H1 (cell line): ENCODE results near the gene GP9. TPM values are rescaled to one million over a fixed set of nuclear protein-coding genes. Genes with fewer than 3 reads are reported as not detected.

Source experiments
- CTCF ChIA-PET: fragments of 300-600 bp; sonication (Branson Sonifier 250); formaldehyde crosslinking; loops from one replicate; lab custom pipeline; 2021; ENCODE audit not compliant: partially characterized antibody; lab: Charles Lee
- POLR2A ChIA-PET: fragments of 300-600 bp; sonication (Branson Sonifier 250); formaldehyde crosslinking; loops from one replicate; lab custom pipeline; 2021; ENCODE audit warnings: inconsistent platforms; ENCODE audit not compliant: partially characterized antibody; lab: Charles Lee
- DNase-seq, 2 experiments: peaks; one replicate each; pipeline versions ENCODE4 v3.0.0 to v3.0.0-alpha.2; 2010 to 2022; ENCODE audit warnings: low spot score in 2 of 2, low read depth in 1 of 2, mixed read lengths in 1 of 2
- FAIRE-seq: peaks from 2 replicates; lab custom pipeline; 2011; peaks lifted over from hg19 to GRCh38; lab: Jason Lieb, UNC
- H2AFZ ChIP-seq: 2 replicates; pipeline ENCODE4 v1.8.1; 2012; ENCODE audit warnings: low read length, inconsistent platforms
- H2AK5ac ChIP-seq: 2 replicates; pipeline ENCODE4 v1.6.1; 2013; ENCODE audit warnings: low read depth, low read length
- H2BK120ac ChIP-seq: replicated peaks from 2 replicates; pipeline ENCODE3; 2013; ENCODE audit warnings: low read depth, low read length, inconsistent platforms
- H2BK12ac ChIP-seq: 2 replicates; pipeline ENCODE4 v1.6.1; 2013; ENCODE audit warnings: low read depth, low read length
- H2BK15ac ChIP-seq: 2 replicates; pipeline ENCODE4 v1.6.1; 2013; ENCODE audit warnings: low read length
- H2BK20ac ChIP-seq: 2 replicates; pipeline ENCODE4 v1.6.1; 2013; ENCODE audit warnings: low read length
- H2BK5ac ChIP-seq: 2 replicates; pipeline ENCODE4 v1.6.1; 2013; ENCODE audit warnings: low read depth, low read length
- H3K14ac ChIP-seq: 2 replicates; pipeline ENCODE4 v1.6.1; 2013; ENCODE audit warnings: inconsistent platforms; ENCODE audit not compliant: insufficient read length
- H3K18ac ChIP-seq: 2 replicates; pipeline ENCODE4 v1.6.1; 2013; ENCODE audit warnings: low read length; ENCODE audit errors: extremely low read depth
- H3K23ac ChIP-seq: 2 replicates; pipeline ENCODE4 v1.6.1; 2013; ENCODE audit warnings: inconsistent platforms; ENCODE audit not compliant: insufficient read length
- H3K23me2 ChIP-seq: 2 replicates; pipeline ENCODE4 v1.6.1; 2013; ENCODE audit warnings: low read depth, low read length
- H3K27ac ChIP-seq: 2 replicates; pipeline ENCODE4 v1.6.1; 2011; ENCODE audit warnings: low read depth, low read length, inconsistent platforms
- H3K27me3 ChIP-seq, 4 experiments: replicated peaks in 1 of 4; 1 replicate in 1 of 4; 2 replicates in 3 of 4; pipeline versions ENCODE4 v1.6.1 to v1.8.1; 2011 to 2013; ENCODE audit warnings: low read length in 3 of 4, mild to moderate bottlenecking in 3 of 4, inconsistent platforms in 2 of 4, mixed read lengths in 2 of 4, moderate library complexity in 1 of 4; ENCODE audit not compliant: control insufficient read depth in 3 of 4, insufficient read depth in 3 of 4; ENCODE audit errors: extremely low read depth in 1 of 4
- H3K36me3 ChIP-seq, 4 experiments: 2 replicates each; pipeline versions ENCODE4 v1.6.1 to v1.8.1; 2011 to 2013; ENCODE audit warnings: mild to moderate bottlenecking in 4 of 4, low read length in 3 of 4, moderate library complexity in 2 of 4, control low read depth in 1 of 4, inconsistent platforms in 1 of 4; ENCODE audit not compliant: insufficient read depth in 4 of 4, control insufficient read depth in 2 of 4
- H3K4ac ChIP-seq: replicated peaks from 2 replicates; pipeline ENCODE3; 2013; ENCODE audit warnings: low read length, low read depth, mixed read lengths, inconsistent platforms; ENCODE audit not compliant: insufficient read length
- H3K4me1 ChIP-seq, 4 experiments: replicated peaks in 1 of 4; 1 replicate in 1 of 4; 2 replicates in 3 of 4; pipeline versions ENCODE4 v1.6.1 to v1.8.1; 2011 to 2013; ENCODE audit warnings: low read length in 3 of 4, inconsistent platforms in 2 of 4, mixed read lengths in 1 of 4; ENCODE audit not compliant: insufficient read depth in 4 of 4, control insufficient read depth in 3 of 4
- H3K4me2 ChIP-seq, 2 experiments: 2 replicates each; pipeline versions ENCODE4 v1.6.1 to v1.8.1; 2011 to 2013; ENCODE audit warnings: low read depth in 2 of 2, low read length in 2 of 2, control low read depth in 1 of 2, inconsistent platforms in 1 of 2, mild to moderate bottlenecking in 1 of 2; ENCODE audit not compliant: insufficient read depth in 1 of 2
- H3K4me3 ChIP-seq, 4 experiments: fragments of 200-600, 300-600 bp in 1 of 4; sonication (generic), shearing (Covaris generic), sonication (Bioruptor Twin) in 1 of 4; 2 replicates each; pipeline versions ENCODE4 v1.5.1 to v1.8.1; 2011 to 2016; ENCODE audit warnings: low read length in 4 of 4, low read depth in 3 of 4, control low read depth in 2 of 4, inconsistent platforms in 2 of 4, mild to moderate bottlenecking in 2 of 4, mixed read lengths in 1 of 4, moderate library complexity in 1 of 4; ENCODE audit not compliant: insufficient read depth in 2 of 4; ENCODE audit errors: extremely low read depth in 1 of 4
- H3K56ac ChIP-seq: replicated peaks from 2 replicates; pipeline ENCODE3; 2013; ENCODE audit warnings: low read depth, mild to moderate bottlenecking, mixed read lengths, low read length, inconsistent platforms; ENCODE audit not compliant: insufficient read length
- H3K79me1 ChIP-seq: 2 replicates; pipeline ENCODE4 v1.6.1; 2013; ENCODE audit warnings: low read depth, low read length, control low read depth
- H3K79me2 ChIP-seq, 2 experiments: 2 replicates each; pipeline versions ENCODE4 v1.6.1 to v1.8.1; 2012 to 2013; ENCODE audit warnings: low read length in 2 of 2, mild to moderate bottlenecking in 2 of 2, inconsistent platforms in 1 of 2; ENCODE audit not compliant: insufficient read depth in 2 of 2, control insufficient read depth in 1 of 2
- H3K9ac ChIP-seq, 4 experiments: replicated peaks in 1 of 4; 1 replicate in 1 of 4; 2 replicates in 3 of 4; pipeline versions ENCODE4 v1.6.1 to v1.8.1; 2011 to 2013; ENCODE audit warnings: low read depth in 3 of 4, low read length in 3 of 4, control low read depth in 2 of 4, mild to moderate bottlenecking in 2 of 4, moderate library complexity in 2 of 4, inconsistent platforms in 1 of 4; ENCODE audit errors: extremely low read depth in 1 of 4
- H3K9me3 ChIP-seq, 2 experiments: 2 replicates each; pipeline versions ENCODE4 v1.6.1 to v1.8.1; 2012 to 2013; ENCODE audit warnings: mild to moderate bottlenecking in 2 of 2, moderate library complexity in 2 of 2, control low read depth in 1 of 2, inconsistent platforms in 1 of 2, low read depth in 1 of 2, low read length in 1 of 2, mixed read lengths in 1 of 2; ENCODE audit not compliant: insufficient read depth in 2 of 2
- H4K20me1 ChIP-seq, 2 experiments: replicated peaks in 1 of 2; 2 replicates each; pipeline versions ENCODE3 to v1.8.1; 2011 to 2013; ENCODE audit warnings: inconsistent platforms in 2 of 2, low read length in 2 of 2, mild to moderate bottlenecking in 1 of 2; ENCODE audit not compliant: insufficient read depth in 2 of 2, control insufficient read depth in 1 of 2
- H4K5ac ChIP-seq: 2 replicates; pipeline ENCODE4 v1.6.1; 2013; ENCODE audit warnings: low read length, low read depth, mixed read lengths, inconsistent platforms; ENCODE audit not compliant: insufficient read length
- H4K8ac ChIP-seq: 2 replicates; pipeline ENCODE4 v1.8.0; 2013; ENCODE audit warnings: mild to moderate bottlenecking, moderate library complexity, low read length, inconsistent platforms; ENCODE audit not compliant: insufficient read depth; ENCODE audit errors: extremely low read depth
- H4K91ac ChIP-seq: replicated peaks from 2 replicates; pipeline ENCODE3; 2013; ENCODE audit warnings: low read length, mixed read lengths, inconsistent platforms; ENCODE audit not compliant: insufficient read length
- CBX8 ChIP-seq: fragments of 300-800, 300-1000 bp; sonication (generic); IDR thresholded peaks from 2 replicates; pipeline ENCODE4 v1.7.1; 2016; ENCODE audit warnings: low read depth, low read length, borderline replicate concordance
- CTBP2 ChIP-seq: IDR thresholded peaks from 2 replicates; pipeline ENCODE4 v1.7.0; 2011; ENCODE audit warnings: borderline replicate concordance, mild to moderate bottlenecking, moderate library complexity, mixed read lengths, low read length; ENCODE audit not compliant: insufficient read depth, insufficient read length
- JUN ChIP-seq: IDR thresholded peaks from 2 replicates; pipeline ENCODE4 v1.6.1; 2011; ENCODE audit warnings: low read depth, mild to moderate bottlenecking, improper control_type of control experiment, low read length
- RFX5 ChIP-seq: IDR thresholded peaks from 2 replicates; pipeline ENCODE4 v1.6.1; 2011; ENCODE audit warnings: low read depth, low read length, improper control_type of control experiment, borderline replicate concordance
- SIRT6 ChIP-seq: IDR thresholded peaks from one replicate; pipeline ENCODE4 v1.7.1; 2012; ENCODE audit warnings: low read length, inconsistent platforms
- WGBS, 2 experiments: shearing (Covaris generic) in 1 of 2; methylation state at CpG; one replicate each; pipeline versions ENCODE4 v1.1.6 to v1.1.7; 2013 to 2015; ENCODE audit warnings: low lambda C conversion rate in 2 of 2, mixed read lengths in 2 of 2, inconsistent platforms in 1 of 2, low coverage in 1 of 2, missing lambda C conversion rate in 1 of 2; ENCODE audit not compliant: insufficient replicate concordance in 2 of 2, insufficient coverage in 1 of 2, insufficient read length in 1 of 2; ENCODE audit errors: extremely low coverage in 1 of 2, missing lambda C conversion rate in 1 of 2; 5-methylcytosine and 5-hydroxymethylcytosine counted together
- polyA plus RNA-seq, 7 experiments: library from polyadenylated mRNA; depleted of rRNA in 3 of 7; stranded (reverse) in 5 of 7; unstranded in 2 of 7; fragments of >200 nt in 5 of 7; fragments of 200-250 nt in 2 of 7; gene quantifications; 1 replicate in 5 of 7; 2 replicates in 1 of 7; 4 replicates in 1 of 7; pipeline versions ENCODE4 v1.2.1 to v1.2.3, GENCODE V29; 2011 to 2013; ENCODE audit warnings: missing spikeins in 2 of 7, mixed read lengths in 2 of 7
- total RNA-seq: library from RNA; stranded (reverse); fragmentation: NEBNext Ultra II Directional; extraction: Animal tissue kit (Norgen Biotek cat#: 25700); gene quantifications from 2 replicates; pipeline ENCODE4 v1.2.1, GENCODE V29; 2021
- TF ChIP-seq, protein P1 (sequence below): IDR thresholded peaks from 2 replicates; pipeline ENCODE4 v1.6.1; 2011; ENCODE audit warnings: low read length, improper control_type of control experiment

Gene GP9
- total and polyA plus RNA-seq, 2 of the 8 experiments (the other 6 are each of a cell fraction or from before 2014, with no cell fraction given), result not detected

DNA sequence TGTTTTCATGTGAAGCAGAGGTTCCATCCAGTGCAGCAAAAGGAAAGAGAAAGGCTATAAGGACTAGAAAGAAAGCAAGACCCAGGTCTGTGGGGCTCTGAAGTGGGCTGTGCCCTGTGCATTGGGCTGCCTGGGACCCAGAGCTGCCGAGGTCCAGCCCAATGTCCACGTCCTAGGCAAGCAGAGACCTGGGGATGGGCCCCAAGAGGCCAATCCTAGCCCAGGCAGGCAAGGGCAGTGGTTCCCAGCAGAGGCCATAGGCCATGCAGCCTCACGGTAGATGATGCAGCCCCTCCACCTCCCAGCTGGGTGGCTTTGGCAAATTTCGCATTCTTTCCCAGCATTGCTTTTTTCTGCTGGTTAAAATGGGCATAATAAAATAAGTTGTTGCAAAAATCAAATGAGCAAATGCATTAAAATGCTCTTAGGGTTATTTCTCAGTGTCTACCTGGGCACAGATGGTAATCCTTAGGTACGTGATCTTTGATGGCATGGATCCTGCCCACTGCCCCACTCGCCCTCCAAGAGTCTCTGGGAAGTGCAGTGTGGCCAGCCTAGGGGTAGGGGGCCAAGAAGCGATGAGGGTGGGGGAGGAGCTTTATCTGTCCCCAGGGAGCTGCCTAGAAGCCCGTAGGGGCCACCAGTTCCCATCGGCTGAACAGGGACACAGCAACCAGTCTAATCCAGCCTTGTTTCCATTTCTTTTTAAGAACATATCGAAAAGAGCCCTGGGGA is 22.3 kb upstream of the GP9 start:
- Histone ChIP-seq H3K14ac (no peak overlapping the region), H3K9me3 (no peaks in the 10 kb centered on the region), H3K79me2 (no peaks in the 10 kb centered on the region), H3K27ac (no peak overlapping the region), H3K23ac (no peak overlapping the region), H3K27me3 (no peaks in the 10 kb centered on the region; a peak in 1 of 7 replicates), H2BK15ac (no peak overlapping the region), H3K36me3 (no peaks in the 10 kb centered on the region), H3K4me2 (no peak overlapping the region), H2BK20ac (no peak overlapping the region), H4K8ac (no peak overlapping the region), H3K4ac (no peak overlapping the region), H2BK120ac (no peak overlapping the region), H3K4me3 (no peak overlapping the region), H3K56ac (no peak overlapping the region), H2AK5ac (no peak overlapping the region), H4K91ac (no peak overlapping the region), H2AFZ (0 out of 2 replicates have a peak overlapping the region, but pooled peaks have one; percentile 19), H2BK12ac (no peak overlapping the region), H3K9ac (no peak overlapping the region), H3K79me1 (no peaks in the 10 kb centered on the region), H3K18ac (no peak overlapping the region), H3K4me1 (peaks cover 2 to 15% (median 5%) of the 10 kb centered on the region in 4 experiments; a peak in 6 of 7 replicates), H3K23me2 (no peaks in the 10 kb centered on the region), H4K20me1 (no peaks in the 10 kb centered on the region), H4K5ac (no peak overlapping the region), H2BK5ac (no peak overlapping the region)
- WGBS, 2 experiments, result 80% methylated on average over 10 of the region's 10 CpGs; no CpG with 5 or more reads in 1 of the 2 experiments
- POLR2A ChIA-PET, result interaction anchor here (1.2 kb wide), 1 partner anchor 278 kb away, joined by 4 read pairs; a partner anchor contains a TSS
- no peak for FAIRE-seq
- CTCF ChIA-PET, result interaction anchor here (0.6 to 8.4 kb wide), 6 partner anchors 10 to 402 kb away, joined by 3 to 84 read pairs (median 3); no protein-coding TSS in a partner anchor
- no peak for DNase-seq
- TF ChIP-seq, protein P1, sequence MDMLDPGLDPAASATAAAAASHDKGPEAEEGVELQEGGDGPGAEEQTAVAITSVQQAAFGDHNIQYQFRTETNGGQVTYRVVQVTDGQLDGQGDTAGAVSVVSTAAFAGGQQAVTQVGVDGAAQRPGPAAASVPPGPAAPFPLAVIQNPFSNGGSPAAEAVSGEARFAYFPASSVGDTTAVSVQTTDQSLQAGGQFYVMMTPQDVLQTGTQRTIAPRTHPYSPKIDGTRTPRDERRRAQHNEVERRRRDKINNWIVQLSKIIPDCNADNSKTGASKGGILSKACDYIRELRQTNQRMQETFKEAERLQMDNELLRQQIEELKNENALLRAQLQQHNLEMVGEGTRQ, result no peak
- TF ChIP-seq SIRT6 (no peak), RFX5 (no peak), CBX8 (no peak), JUN (no peak), CTBP2 (no peak)
